ENCODE data around the gene MAP2K5.

Gene MAP2K5

DNA sequence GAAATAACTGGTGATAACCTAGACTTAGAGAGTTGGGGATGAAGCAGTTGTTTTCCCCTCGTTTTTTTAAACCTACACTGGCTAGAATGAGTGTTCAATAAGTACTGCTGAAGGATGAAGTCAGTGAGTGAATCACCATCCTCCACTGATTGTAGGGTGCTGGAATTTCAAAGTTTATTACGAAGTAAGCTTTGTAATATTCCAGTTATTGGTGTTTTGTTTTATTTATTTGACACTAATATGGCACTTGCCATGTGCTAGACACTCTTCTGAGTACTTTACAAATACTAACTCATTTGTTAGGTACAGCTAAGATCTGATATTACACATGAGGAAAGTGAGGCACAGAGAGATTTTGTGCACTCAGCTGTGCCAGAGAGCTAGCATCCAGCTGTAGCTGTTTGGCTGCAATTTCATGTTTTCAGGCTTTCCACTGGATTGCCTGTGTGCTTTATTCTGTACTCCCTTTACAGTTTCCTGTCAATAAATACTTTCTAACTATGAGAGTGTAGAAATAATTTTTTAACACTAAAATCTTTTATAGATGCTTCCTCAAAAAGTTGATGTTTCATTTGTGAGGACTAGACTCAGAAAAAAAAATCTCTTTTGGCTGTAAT lies 5.8 kb downstream of the MAP2K5 start:
- Histone ChIP-seq H3K9me3 (ENCODE audit: control insufficient read depth, insufficient read depth, low read depth, low read length) (no peaks in the 10 kb centered on the region), H3K4me3 (ENCODE audit: low read depth, low read length) (no peak overlapping the region), H3K27ac (ENCODE audit: extremely low read depth, low read depth, low read length) (peak overlapping the region; percentile 43; the same call in 1 of the 2 replicates), H3K36me3 (ENCODE audit: control insufficient read depth in 2 of 2, insufficient read depth in 1 of 2, low read length in 2 of 2) (peaks cover 16 to 17% of the 10 kb centered on the region in 2 experiments; a peak in 2 of 3 replicates), H3K4me1 (ENCODE audit: control insufficient read depth, insufficient read depth, low read length) (peaks cover 34% of the 10 kb centered on the region)
- ChIA-PET CTCF (interaction anchor here (0.6 to 0.9 kb wide), 2 partner anchors 11 to 92 kb away, joined by 3 read pairs; no protein-coding TSS in a partner anchor), POLR2A (no interaction called here)
- TF ChIP-seq BCL11A (tag by site-specific recombination; IDR thresholded peaks at IDR 0.05; ENCODE audit: low read depth) (no peak), ZNF660 (tag by site-specific recombination; IDR thresholded peaks at IDR 0.05) (peak; percentile 21; the same call in 1 of the 2 replicates), ZNF184 (tag by site-specific recombination; IDR thresholded peaks at IDR 0.05) (peak; percentile 24; the same call in 1 of the 2 replicates), ZNF585B (tag by site-specific recombination; IDR thresholded peaks at IDR 0.05) (no peak), TRIM28 (IDR thresholded peaks at IDR 0.05; ENCODE audit: borderline replicate concordance, low read length) (0 out of 2 replicates have a peak, but pooled peaks have one; percentile 2), ZEB2 (tag by site-specific recombination; IDR thresholded peaks at IDR 0.05) (peak; percentile 22; the same call in 1 of the 2 replicates), ZNF335 (tag by site-specific recombination; conservative IDR thresholded peaks at IDR 0.05) (peak; percentile 86), ZNF292 (tag by site-specific recombination; IDR thresholded peaks at IDR 0.05; ENCODE audit: borderline replicate concordance, low read depth) (no peak), ZNF302 (tag by site-specific recombination; IDR thresholded peaks at IDR 0.05; ENCODE audit: low read depth) (no peak), KLF10 (tag by site-specific recombination; IDR thresholded peaks at IDR 0.05) (peak; percentile 47; the same call in 1 of the 2 replicates), ZNF10 (tag by site-specific recombination; IDR thresholded peaks at IDR 0.05) (peak; percentile 92), ZNF549 (tag by site-specific recombination; IDR thresholded peaks at IDR 0.05) (no peak), ZNF174 (tag by site-specific recombination; IDR thresholded peaks at IDR 0.05) (no peak), ZNF600 (tag by site-specific recombination; IDR thresholded peaks at IDR 0.05) (peak; percentile 56; the same call in 1 of the 2 replicates), ZNF610 (tag by site-specific recombination; IDR thresholded peaks at IDR 0.05; ENCODE audit: borderline replicate concordance) (no peak), ZNF350 (tag by site-specific recombination; IDR thresholded peaks at IDR 0.05) (no peak), OSR2 (tag by site-specific recombination; IDR thresholded peaks at IDR 0.05) (peak; percentile 15; the same call in 1 of the 2 replicates), SP7 (tag by site-specific recombination; IDR thresholded peaks at IDR 0.05) (peak; percentile 89), ZNF707 (tag by site-specific recombination; IDR thresholded peaks at IDR 0.05) (no peak), ZNF140 (tag by site-specific recombination; IDR thresholded peaks at IDR 0.05) (no peak), ZNF629 (tag by site-specific recombination; IDR thresholded peaks at IDR 0.05) (peak; percentile 70), ZBTB17 (tag by site-specific recombination; IDR thresholded peaks at IDR 0.05) (no peak), KLF16 (tag by site-specific recombination; IDR thresholded peaks at IDR 0.05) (no peak)
- TF ChIP-seq, protein P1, sequence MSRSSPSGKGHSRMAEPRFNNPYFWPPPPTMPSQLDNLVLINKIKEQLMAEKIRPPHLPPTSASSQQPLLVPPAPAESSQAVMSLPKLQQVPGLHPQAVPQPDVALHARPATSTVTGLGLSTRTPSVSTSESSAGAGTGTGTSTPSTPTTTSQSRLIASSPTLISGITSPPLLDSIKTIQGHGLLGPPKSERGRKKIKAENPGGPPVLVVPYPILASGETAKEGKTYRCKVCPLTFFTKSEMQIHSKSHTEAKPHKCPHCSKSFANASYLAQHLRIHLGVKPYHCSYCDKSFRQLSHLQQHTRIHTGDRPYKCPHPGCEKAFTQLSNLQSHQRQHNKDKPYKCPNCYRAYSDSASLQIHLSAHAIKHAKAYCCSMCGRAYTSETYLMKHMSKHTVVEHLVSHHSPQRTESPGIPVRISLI (tag by site-specific recombination; IDR thresholded peaks at IDR 0.05), result 0 out of 2 replicates have a peak, but pooled peaks have one; percentile 25
- TF ChIP-seq, protein P2, sequence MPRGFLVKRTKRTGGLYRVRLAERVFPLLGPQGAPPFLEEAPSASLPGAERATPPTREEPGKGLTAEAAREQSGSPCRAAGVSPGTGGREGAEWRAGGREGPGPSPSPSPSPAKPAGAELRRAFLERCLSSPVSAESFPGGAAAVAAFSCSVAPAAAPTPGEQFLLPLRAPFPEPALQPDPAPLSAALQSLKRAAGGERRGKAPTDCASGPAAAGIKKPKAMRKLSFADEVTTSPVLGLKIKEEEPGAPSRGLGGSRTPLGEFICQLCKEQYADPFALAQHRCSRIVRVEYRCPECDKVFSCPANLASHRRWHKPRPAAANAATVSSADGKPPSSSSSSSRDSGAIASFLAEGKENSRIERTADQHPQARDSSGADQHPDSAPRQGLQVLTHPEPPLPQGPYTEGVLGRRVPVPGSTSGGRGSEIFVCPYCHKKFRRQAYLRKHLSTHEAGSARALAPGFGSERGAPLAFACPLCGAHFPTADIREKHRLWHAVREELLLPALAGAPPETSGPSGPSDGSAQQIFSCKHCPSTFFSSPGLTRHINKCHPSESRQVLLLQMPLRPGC (tag by site-specific recombination; IDR thresholded peaks at IDR 0.05), result peak; percentile 95
- TF ChIP-seq, protein P3, sequence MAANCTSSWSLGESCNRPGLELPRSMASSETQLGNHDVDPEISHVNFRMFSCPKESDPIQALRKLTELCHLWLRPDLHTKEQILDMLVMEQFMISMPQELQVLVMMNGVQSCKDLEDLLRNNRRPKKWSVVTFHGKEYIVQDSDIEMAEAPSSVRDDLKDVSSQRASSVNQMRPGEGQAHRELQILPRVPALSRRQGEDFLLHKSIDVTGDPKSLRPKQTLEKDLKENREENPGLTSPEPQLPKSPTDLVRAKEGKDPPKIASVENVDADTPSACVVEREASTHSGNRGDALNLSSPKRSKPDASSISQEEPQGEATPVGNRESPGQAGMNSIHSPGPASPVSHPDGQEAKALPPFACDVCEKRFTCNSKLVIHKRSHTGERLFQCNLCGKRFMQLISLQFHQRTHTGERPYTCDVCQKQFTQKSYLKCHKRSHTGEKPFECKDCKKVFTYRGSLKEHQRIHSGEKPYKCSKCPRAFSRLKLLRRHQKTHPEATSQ (tag by site-specific recombination; IDR thresholded peaks at IDR 0.05), result no peak
- TF ChIP-seq, protein P4, sequence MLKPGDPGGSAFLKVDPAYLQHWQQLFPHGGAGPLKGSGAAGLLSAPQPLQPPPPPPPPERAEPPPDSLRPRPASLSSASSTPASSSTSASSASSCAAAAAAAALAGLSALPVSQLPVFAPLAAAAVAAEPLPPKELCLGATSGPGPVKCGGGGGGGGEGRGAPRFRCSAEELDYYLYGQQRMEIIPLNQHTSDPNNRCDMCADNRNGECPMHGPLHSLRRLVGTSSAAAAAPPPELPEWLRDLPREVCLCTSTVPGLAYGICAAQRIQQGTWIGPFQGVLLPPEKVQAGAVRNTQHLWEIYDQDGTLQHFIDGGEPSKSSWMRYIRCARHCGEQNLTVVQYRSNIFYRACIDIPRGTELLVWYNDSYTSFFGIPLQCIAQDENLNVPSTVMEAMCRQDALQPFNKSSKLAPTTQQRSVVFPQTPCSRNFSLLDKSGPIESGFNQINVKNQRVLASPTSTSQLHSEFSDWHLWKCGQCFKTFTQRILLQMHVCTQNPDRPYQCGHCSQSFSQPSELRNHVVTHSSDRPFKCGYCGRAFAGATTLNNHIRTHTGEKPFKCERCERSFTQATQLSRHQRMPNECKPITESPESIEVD (tag by site-specific recombination; IDR thresholded peaks at IDR 0.05), result peak; percentile 69
